Keratinocyte (primary cell): ENCODE data around the gene PEDS1. TPM values are rescaled to one million over a fixed set of nuclear protein-coding genes. Genes with fewer than 3 reads are reported as not detected.

Experiments used
- DNase-seq: peaks from one replicate; pipeline ENCODE4 v3.0.0-alpha.2; 2011; ENCODE audit warnings: low read depth, missing footprints, low spot score
- FAIRE-seq: peaks from 2 replicates; lab custom pipeline; 2011; peaks lifted over from hg19 to GRCh38; lab: Jason Lieb, UNC
- H2AFZ ChIP-seq: 2 replicates; pipeline ENCODE4 v1.6.0; 2012; ENCODE audit warnings: low read length, control low read depth, inconsistent platforms; ENCODE audit not compliant: control insufficient read depth
- H3K27ac ChIP-seq: 2 replicates; pipeline ENCODE4 v1.5.1; 2011; ENCODE audit warnings: low read length; ENCODE audit not compliant: control insufficient read depth, insufficient read depth
- H3K27me3 ChIP-seq: 3 replicates; pipeline ENCODE4 v1.6.0; 2011; ENCODE audit warnings: low read length; ENCODE audit not compliant: control insufficient read depth, insufficient read depth; ENCODE audit errors: extremely low read depth
- H3K36me3 ChIP-seq, 2 experiments: 2 replicates in 1 of 2; 3 replicates in 1 of 2; pipeline ENCODE4 v1.5.1; 2011; ENCODE audit warnings: low read length in 2 of 2, mild to moderate bottlenecking in 1 of 2; ENCODE audit not compliant: control insufficient read depth in 2 of 2, insufficient read depth in 2 of 2; ENCODE audit errors: extremely low read depth in 1 of 2
- H3K4me1 ChIP-seq: 3 replicates; pipeline ENCODE4 v1.5.1; 2011; ENCODE audit warnings: low read length; ENCODE audit not compliant: control insufficient read depth, insufficient read depth; ENCODE audit errors: extremely low read depth
- H3K4me2 ChIP-seq: 3 replicates; pipeline ENCODE4 v1.6.0; 2011; ENCODE audit warnings: low read depth, low read length; ENCODE audit not compliant: control insufficient read depth, insufficient read depth; ENCODE audit errors: extremely low read depth
- H3K4me3 ChIP-seq, 3 experiments: fragments of 200-600 bp in 1 of 3; sonication (generic) in 1 of 3; 2 replicates in 2 of 3; 3 replicates in 1 of 3; pipeline ENCODE4 v1.5.1; 2011 to 2016; ENCODE audit warnings: low read length in 3 of 3, mild to moderate bottlenecking in 3 of 3, control low read depth in 2 of 3, inconsistent platforms in 1 of 3, low read depth in 1 of 3, mixed read lengths in 1 of 3, mixed run types in 1 of 3, moderate library complexity in 1 of 3; ENCODE audit not compliant: control insufficient read depth in 2 of 3, insufficient read depth in 2 of 3; ENCODE audit errors: extremely low read depth in 1 of 3
- H3K79me2 ChIP-seq: 2 replicates; pipeline ENCODE4 v1.6.0; 2012; ENCODE audit warnings: low read length; ENCODE audit not compliant: control insufficient read depth, insufficient read depth
- H3K9ac ChIP-seq: 3 replicates; pipeline ENCODE4 v1.6.0; 2011; ENCODE audit warnings: low read length; ENCODE audit not compliant: control insufficient read depth, insufficient read depth; ENCODE audit errors: extremely low read depth
- H3K9me1 ChIP-seq: 3 replicates; pipeline ENCODE4 v1.6.0; 2011; ENCODE audit warnings: low read length; ENCODE audit not compliant: control insufficient read depth, insufficient read depth; ENCODE audit errors: extremely low read depth
- H3K9me3 ChIP-seq: 2 replicates; pipeline ENCODE4 v1.5.1; 2012; ENCODE audit warnings: low read depth, low read length; ENCODE audit not compliant: control insufficient read depth
- H4K20me1 ChIP-seq: 3 replicates; pipeline ENCODE4 v1.6.0; 2011; ENCODE audit warnings: low read length; ENCODE audit not compliant: control insufficient read depth, insufficient read depth; ENCODE audit errors: extremely low read depth
- EZH2 ChIP-seq: IDR thresholded peaks from one replicate; pipeline ENCODE4 v1.6.1; 2012; ENCODE audit warnings: inconsistent platforms, mild to moderate bottlenecking, low read length, moderate library complexity
- dilution Hi-C: fragments of 300-500 bp; cut with MboI; formaldehyde crosslinking; loops from one replicate; pipeline ENCODE4 v1.7.0; 2020; ENCODE audit warnings: low sequenced_read_pairs; ENCODE audit not compliant: extremely low pct_ligation_motif_present
- polyA plus RNA-seq, 5 experiments: library from polyadenylated mRNA; depleted of rRNA in 3 of 5; stranded (reverse) in 3 of 5; stranded (forward) in 1 of 5; unstranded in 1 of 5; fragments of >200 nt; gene quantifications; 1 replicate in 1 of 5; 2 replicates in 3 of 5; 3 replicates in 1 of 5; pipeline versions ENCODE4 v1.2.1 to v1.2.3, GENCODE V29; 2011 to 2012; ENCODE audit warnings: missing spikeins in 2 of 5, low read depth in 1 of 5, low replicate concordance in 1 of 5
- TF ChIP-seq, protein P1 (sequence below), 3 experiments: IDR thresholded peaks in 1 of 3; conservative IDR thresholded peaks in 1 of 3; optimal IDR thresholded peaks in 1 of 3; 2 replicates in 2 of 3; 3 replicates in 1 of 3; pipeline versions ENCODE3 to v1.5.1; 2011; ENCODE audit warnings: low read length in 3 of 3, mild to moderate bottlenecking in 3 of 3, moderate library complexity in 2 of 3, control low read depth in 1 of 3, inconsistent platforms in 1 of 3; ENCODE audit not compliant: insufficient read depth in 2 of 3; ENCODE audit errors: extremely low read depth in 1 of 3

PEDS1 gene
- polyA plus RNA-seq, 1 donor (not counting 4 experiments of a cell fraction or from before 2014, with no cell fraction given), result 48.7 TPM

DNA sequence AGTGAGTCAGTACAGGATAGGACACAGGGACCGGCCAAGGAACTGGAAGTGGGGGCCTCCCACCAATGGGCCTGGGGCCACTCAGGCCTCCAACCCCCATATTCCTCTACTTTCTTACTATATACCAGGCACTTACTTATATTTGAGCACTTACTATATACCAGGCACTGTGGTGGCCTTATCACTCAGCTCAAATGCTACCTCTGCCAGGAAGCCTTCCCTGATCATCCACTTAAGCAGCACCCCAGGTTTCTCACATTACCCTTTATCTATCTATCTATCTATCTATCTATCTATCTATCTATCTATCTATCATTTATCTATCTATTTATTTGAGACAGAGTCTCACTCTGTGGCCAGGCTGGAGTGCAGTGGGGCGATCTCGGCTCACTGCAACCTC lies 28.2 kb downstream of the PEDS1 start:
- Histone ChIP-seq H3K4me2 (no peak overlapping the region), H2AFZ (no peak overlapping the region), H3K36me3 (peaks cover 49 to 50% of the 10 kb centered on the region in 2 experiments), H3K27me3 (no peaks in the 10 kb centered on the region), H3K79me2 (peaks cover 19% of the 10 kb centered on the region), H3K27ac (no peak overlapping the region), H4K20me1 (peaks cover 9% of the 10 kb centered on the region), H3K4me1 (peaks cover 9% of the 10 kb centered on the region), H3K9me1 (no peaks in the 10 kb centered on the region), H3K9ac (no peak overlapping the region), H3K4me3 (no peak overlapping the region), H3K9me3 (no peaks in the 10 kb centered on the region)
- DNase-seq (no peak), FAIRE-seq (no peak)
- TF ChIP-seq, protein P1, sequence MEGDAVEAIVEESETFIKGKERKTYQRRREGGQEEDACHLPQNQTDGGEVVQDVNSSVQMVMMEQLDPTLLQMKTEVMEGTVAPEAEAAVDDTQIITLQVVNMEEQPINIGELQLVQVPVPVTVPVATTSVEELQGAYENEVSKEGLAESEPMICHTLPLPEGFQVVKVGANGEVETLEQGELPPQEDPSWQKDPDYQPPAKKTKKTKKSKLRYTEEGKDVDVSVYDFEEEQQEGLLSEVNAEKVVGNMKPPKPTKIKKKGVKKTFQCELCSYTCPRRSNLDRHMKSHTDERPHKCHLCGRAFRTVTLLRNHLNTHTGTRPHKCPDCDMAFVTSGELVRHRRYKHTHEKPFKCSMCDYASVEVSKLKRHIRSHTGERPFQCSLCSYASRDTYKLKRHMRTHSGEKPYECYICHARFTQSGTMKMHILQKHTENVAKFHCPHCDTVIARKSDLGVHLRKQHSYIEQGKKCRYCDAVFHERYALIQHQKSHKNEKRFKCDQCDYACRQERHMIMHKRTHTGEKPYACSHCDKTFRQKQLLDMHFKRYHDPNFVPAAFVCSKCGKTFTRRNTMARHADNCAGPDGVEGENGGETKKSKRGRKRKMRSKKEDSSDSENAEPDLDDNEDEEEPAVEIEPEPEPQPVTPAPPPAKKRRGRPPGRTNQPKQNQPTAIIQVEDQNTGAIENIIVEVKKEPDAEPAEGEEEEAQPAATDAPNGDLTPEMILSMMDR (optimal IDR thresholded peaks at IDR 0.05 in 1 of 3, IDR thresholded peaks at IDR 0.05 in 1 of 3, conservative IDR thresholded peaks at IDR 0.05 in 1 of 3; ENCODE audit: extremely low read depth in 1 of 3, insufficient read depth in 2 of 3, low read length in 3 of 3), result no peak
- dilution Hi-C loops, result no loop called here

DNA sequence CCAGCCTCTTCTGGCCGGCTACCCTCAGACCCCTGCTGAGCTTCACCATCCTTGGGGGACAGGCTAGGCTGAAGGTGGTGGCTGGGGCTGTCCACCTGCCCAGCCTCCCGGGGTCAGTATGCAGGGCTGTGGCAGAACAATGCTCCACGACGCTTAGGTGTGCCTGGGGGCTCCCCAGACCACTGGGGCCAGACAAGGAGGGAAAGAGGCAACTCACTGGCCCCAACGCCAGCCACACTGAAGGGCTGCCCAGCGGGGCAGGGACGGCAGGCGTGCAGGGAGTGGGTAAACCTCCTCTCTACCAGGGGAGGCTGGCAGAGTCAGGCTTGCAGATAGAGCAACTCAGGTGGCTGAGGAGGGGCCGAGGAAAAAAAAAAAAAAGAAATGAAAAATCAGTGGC lies 29.0 kb downstream of the PEDS1 start:
- DNase-seq (no peak), FAIRE-seq (no peak)
- Histone ChIP-seq H3K4me1 (peaks cover 9% of the 10 kb centered on the region), H3K36me3 (peaks cover 43% of the 10 kb centered on the region in 2 experiments), H3K4me3 (no peak overlapping the region), H2AFZ (no peak overlapping the region), H3K9me3 (no peaks in the 10 kb centered on the region), H3K27ac (no peak overlapping the region), H3K4me2 (no peak overlapping the region), H3K79me2 (peaks cover 13% of the 10 kb centered on the region), H3K9me1 (no peaks in the 10 kb centered on the region), H3K9ac (no peak overlapping the region), H4K20me1 (peaks cover 4% of the 10 kb centered on the region), H3K27me3 (no peaks in the 10 kb centered on the region)
- TF ChIP-seq, protein P1 (optimal IDR thresholded peaks at IDR 0.05 in 1 of 3, IDR thresholded peaks at IDR 0.05 in 1 of 3, conservative IDR thresholded peaks at IDR 0.05 in 1 of 3; ENCODE audit: extremely low read depth in 1 of 3, insufficient read depth in 2 of 3, low read length in 3 of 3), result no peak
- TF ChIP-seq EZH2, result no peak
- dilution Hi-C loops, result no loop called here
